Pancreas (tissue), 10 donors: ENCODE results near the gene EIF3K. TPM values are rescaled to one million over a fixed set of nuclear protein-coding genes. Genes with fewer than 3 reads are reported as not detected.

Experiments used
- ATAC-seq, 4 donors: fragments of 200-7000 bp; cut with Tn5 transposase; one replicate each; pipeline versions ENCODE4 v1.8.0 to v1.9.1; 2020; ENCODE audit warnings: mild to moderate bottlenecking in 4 of 4, moderate library complexity in 4 of 4
- DNase-seq, 6 donors: peaks; one replicate each; pipeline ENCODE4 v3.0.0-alpha.2; 2020
- FAIRE-seq: peaks from 2 replicates; lab custom pipeline; 2012; peaks lifted over from hg19 to GRCh38; lab: Jason Lieb, UNC
- H3K27ac ChIP-seq, 4 donors: fragments of 200-600 bp; sonication (generic); 1 replicate in 3 of 4; 2 replicates in 1 of 4; pipeline versions ENCODE4 v1.5.0 to v1.8.0; 2020
- H3K27me3 ChIP-seq, 4 donors: fragments of 200-600 bp; one replicate each; pipeline ENCODE4 v1.8.0; 2021
- H3K36me3 ChIP-seq, 3 donors: fragments of 200-600 bp; sonication (generic) in 1 of 3; one replicate each; pipeline versions ENCODE4 v1.5.0 to v1.8.0; 2020 to 2021
- H3K4me1 ChIP-seq, 3 donors: fragments of 200-600 bp; one replicate each; pipeline ENCODE4 v1.8.0; 2021
- H3K4me3 ChIP-seq, 4 donors: fragments of 200-600 bp; sonication (generic) in 2 of 4; one replicate each; pipeline versions ENCODE4 v1.5.0 to v1.8.0; 2020 to 2021
- H3K9me3 ChIP-seq, 4 donors: fragments of 200-600 bp; one replicate each; pipeline ENCODE4 v1.8.0; 2021
- WGBS, 2 donors: extraction: QIAGEN DNeasy Blood & Tissue Kit; methylation state at CpG; one replicate each; pipeline ENCODE4 v1.1.7; 2013; 5-methylcytosine and 5-hydroxymethylcytosine counted together
- intact Hi-C, 3 donors: fragments of 100-400 bp; cut with DNase I; formaldehyde crosslinking; loops; one replicate each; pipeline versions ENCODE4 v1.11.1 to v1.14.2; 2022
- polyA plus RNA-seq, 2 donors: library from polyadenylated mRNA; stranded (reverse); fragments of 200-250 nt; gene quantifications; one replicate each; pipeline ENCODE4 v1.2.3, GENCODE V29; 2013
- total RNA-seq, 6 donors: library from RNA; stranded (reverse); fragmentation: NEBNext Ultra II Directional in 4 of 6; extraction: Animal tissue kit (Norgen Biotek cat#: 25700) in 4 of 6; gene quantifications; one replicate each; pipeline versions ENCODE4 v1.2.1 to v1.2.4, GENCODE V29; 2021 to 2023
- TF ChIP-seq, protein P1 (sequence below), 4 donors: fragments of 200-600 bp; sonication (generic) in 3 of 4; IDR thresholded peaks; one replicate each; pipeline versions ENCODE4 v1.5.0 to v1.8.0; 2021; ENCODE audit warnings: antibody characterized with exemption in 4 of 4
- donor health status: healthy with polysubstance abuse.
- donor health status: DM: no; HTN: no; CAD: no; lungs with moderate emphysema.
- donor health status: DM: no; HTN: no; CAD: no.
- donor health status: control.
- donor health status: control.
- donor health status: Bipolar disorder and iron deficiency.
- donor health status: DM: yes; HTN: yes; CAD: no.
- donor health status: DM: no; HTN: no; CAD: no.
- donor health status: DM: no; HTN: no; CAD: no.
- donor health status: DM: yes; HTN: yes; CAD: no.

EIF3K gene
- total and polyA plus RNA-seq, 8 donors = 93.5 to 162 (median 131) TPM

DNA sequence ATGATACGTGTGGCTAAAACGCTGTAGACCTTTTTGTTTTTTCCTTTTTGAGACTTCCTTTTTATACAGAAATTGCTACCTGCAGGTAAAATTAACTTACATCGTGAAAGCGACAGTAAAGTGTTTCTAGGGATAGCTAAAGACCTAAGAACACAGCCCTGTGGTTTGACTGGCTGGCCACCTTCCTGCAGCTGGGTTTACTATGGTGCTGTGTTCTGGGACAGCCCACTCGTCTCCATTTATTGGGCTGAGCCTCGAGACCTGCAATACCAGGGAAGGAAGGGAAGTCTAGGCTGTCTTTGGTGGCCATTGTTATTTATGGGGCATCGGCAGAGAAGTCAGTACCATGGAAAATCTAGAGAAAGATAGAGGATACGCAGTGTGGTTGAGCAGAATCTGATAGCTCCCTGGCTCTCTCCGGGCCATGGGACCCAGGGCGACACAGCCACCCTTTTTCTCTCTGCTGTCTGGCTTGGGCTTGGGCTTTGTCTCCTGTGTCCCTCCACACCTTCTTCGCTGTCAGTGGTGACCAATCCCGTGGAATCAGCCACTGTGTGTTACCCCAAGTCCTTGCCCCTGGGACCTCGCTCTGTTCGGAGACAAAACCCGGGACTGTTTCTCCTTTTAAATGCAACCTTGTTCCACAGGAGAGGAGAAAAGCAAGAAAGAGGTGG is 59.4 kb downstream of the EIF3K start:
- FAIRE-seq (no peak), DNase-seq (peak in 2 of 6 donors; percentile 26 to 41), ATAC-seq (no peak)
- 70 to 80% methylated on average over 15 of the region's 15 CpGs for WGBS, 2 donors
- Histone ChIP-seq H3K36me3 (no peaks in the 10 kb centered on the region), H3K4me1 (peaks cover 57 to 71% (median 63%) of the 10 kb centered on the region in 3 donors), H3K4me3 (no peak overlapping the region), H3K27me3 (no peaks in the 10 kb centered on the region), H3K9me3 (no peaks in the 10 kb centered on the region), H3K27ac (peak overlapping the region; percentile 33 to 99 (median 52))
- intact Hi-C loops = no loop called here
- TF ChIP-seq, protein P1, sequence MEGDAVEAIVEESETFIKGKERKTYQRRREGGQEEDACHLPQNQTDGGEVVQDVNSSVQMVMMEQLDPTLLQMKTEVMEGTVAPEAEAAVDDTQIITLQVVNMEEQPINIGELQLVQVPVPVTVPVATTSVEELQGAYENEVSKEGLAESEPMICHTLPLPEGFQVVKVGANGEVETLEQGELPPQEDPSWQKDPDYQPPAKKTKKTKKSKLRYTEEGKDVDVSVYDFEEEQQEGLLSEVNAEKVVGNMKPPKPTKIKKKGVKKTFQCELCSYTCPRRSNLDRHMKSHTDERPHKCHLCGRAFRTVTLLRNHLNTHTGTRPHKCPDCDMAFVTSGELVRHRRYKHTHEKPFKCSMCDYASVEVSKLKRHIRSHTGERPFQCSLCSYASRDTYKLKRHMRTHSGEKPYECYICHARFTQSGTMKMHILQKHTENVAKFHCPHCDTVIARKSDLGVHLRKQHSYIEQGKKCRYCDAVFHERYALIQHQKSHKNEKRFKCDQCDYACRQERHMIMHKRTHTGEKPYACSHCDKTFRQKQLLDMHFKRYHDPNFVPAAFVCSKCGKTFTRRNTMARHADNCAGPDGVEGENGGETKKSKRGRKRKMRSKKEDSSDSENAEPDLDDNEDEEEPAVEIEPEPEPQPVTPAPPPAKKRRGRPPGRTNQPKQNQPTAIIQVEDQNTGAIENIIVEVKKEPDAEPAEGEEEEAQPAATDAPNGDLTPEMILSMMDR (IDR thresholded peaks at IDR 0.05) = no peak

DNA sequence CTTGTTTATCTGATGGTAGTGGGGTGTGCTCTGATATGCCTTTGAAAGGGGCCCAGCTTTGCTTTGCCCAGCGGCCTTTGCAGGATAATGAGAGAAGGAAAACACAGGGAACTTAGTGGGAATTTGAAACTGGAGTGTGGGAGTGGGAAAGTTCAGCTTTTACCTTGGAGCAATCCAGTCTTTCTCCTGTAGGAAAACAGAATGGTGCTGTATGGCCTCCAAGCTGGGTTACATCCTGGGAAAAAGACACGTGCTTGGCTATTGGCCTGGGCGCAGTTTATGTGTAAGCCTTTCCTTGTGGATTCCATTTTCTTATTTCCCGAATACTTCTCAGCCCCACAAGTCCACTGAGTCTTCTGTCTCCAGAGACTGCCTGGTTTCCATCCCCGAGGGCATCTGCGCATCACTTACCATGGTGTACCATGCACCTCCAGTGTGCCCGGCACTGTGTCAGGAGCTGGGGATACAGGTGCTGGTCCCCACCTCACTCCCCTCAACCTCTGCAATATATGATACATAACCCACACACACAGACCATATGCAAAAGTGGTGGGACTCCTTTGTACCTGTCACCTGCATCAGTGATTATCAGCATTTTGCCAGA is 60.0 kb downstream of the EIF3K start:
- H3K36me3 ChIP-seq = no peaks in the 10 kb centered on the region
- TF ChIP-seq, protein P1 (IDR thresholded peaks at IDR 0.05) = no peak
- H3K27ac ChIP-seq = peak overlapping the region; percentile 33 to 99 (median 52)
- 46 to 51% methylated on average over 7 of the region's 7 CpGs for WGBS, 2 donors
- no peaks in the 10 kb centered on the region for H3K27me3 ChIP-seq
- ATAC-seq = peak in 3 of 4 donors; percentile 8 to 39 (median 35)
- no peaks in the 10 kb centered on the region for H3K9me3 ChIP-seq
- no peak overlapping the region for H3K4me3 ChIP-seq
- FAIRE-seq = no peak
- DNase-seq = peak in 3 of 6 donors; percentile 21 to 60 (median 50)
- intact Hi-C loops = no loop called here
- H3K4me1 ChIP-seq = peaks cover 58 to 74% (median 68%) of the 10 kb centered on the region in 3 donors

DNA sequence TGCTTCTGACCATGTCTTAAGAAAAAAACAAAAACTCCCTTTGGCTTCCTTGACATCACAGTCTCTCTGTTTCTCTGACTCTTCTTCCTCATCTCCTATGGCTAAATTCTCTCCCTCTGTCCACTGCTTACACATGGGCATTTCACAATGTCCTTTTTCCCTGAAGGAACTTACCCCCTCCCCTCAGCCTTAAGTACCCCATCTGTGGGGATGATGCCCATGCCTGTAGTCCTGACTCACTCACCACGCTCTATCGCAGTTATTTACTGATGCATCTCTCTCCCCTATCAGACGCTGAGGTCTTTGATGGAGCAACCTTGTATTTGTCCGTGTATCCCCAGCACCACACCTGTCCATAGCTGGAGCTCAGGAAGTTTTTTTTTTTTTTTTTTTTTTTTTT is 60.9 kb downstream of the EIF3K start:
- H3K4me1 ChIP-seq = peaks cover 58 to 74% (median 68%) of the 10 kb centered on the region in 3 donors
- no peak for FAIRE-seq
- H3K4me3 ChIP-seq = no peak overlapping the region

DNA sequence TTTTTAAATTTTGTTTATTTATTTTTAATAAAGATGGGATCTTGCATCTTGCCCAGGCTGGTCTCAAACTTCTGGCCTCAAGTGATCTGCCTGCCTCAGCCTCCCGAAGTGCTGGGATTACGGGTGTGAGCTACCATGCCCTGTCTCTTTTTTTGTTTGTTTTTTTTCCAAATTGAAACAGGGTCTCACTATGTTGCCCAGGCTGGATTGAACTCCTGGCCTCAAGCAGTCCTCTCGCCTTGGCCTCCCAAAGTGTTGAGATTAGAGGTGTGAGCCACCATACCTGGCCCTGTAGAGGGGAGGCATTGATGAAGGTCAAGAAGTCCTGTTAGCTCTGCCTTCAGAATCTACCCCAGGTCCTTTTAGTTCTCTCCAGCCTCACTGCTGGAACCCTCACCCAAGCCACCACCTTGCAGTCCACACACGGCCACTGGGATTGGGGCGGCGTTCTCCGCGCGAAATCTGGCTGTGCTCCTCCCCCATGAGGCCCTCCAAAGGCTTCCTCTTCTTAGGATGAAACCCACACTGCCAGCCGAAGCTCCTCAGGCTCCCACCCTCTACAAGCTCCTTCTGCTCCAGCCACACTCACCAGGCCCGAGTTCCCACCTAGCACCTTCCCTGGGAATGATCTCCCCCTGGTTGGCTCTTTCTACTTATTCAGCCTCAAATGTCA is 63.3 kb downstream of the EIF3K start:
- TF ChIP-seq, protein P1 (IDR thresholded peaks at IDR 0.05) = no peak
- intact Hi-C loops = no loop called here
- H3K9me3 ChIP-seq = no peaks in the 10 kb centered on the region
- peaks cover 59 to 81% (median 73%) of the 10 kb centered on the region in 3 donors for H3K4me1 ChIP-seq
- H3K27ac ChIP-seq = peak overlapping the region; percentile 89 to 99 (median 96)
- no peaks in the 10 kb centered on the region for H3K27me3 ChIP-seq
- peak in 1 of 6 donors; percentile 54 for DNase-seq
- no peak overlapping the region for H3K4me3 ChIP-seq
- H3K36me3 ChIP-seq = no peaks in the 10 kb centered on the region
- WGBS, 2 donors = 94 to 97% methylated on average over 11 of the region's 11 CpGs
- no peak for FAIRE-seq
- no peak for ATAC-seq

More for the DNA sequence above, 60.9 kb downstream of the EIF3K start:
- peak overlapping the region in 2 of 4 donors; percentile 97 to 99 for H3K27ac ChIP-seq
- ATAC-seq = no peak
- WGBS, 2 donors = 51 to 55% methylated on average over 4 of the region's 4 CpGs
- H3K36me3 ChIP-seq = no peaks in the 10 kb centered on the region
- H3K27me3 ChIP-seq = no peaks in the 10 kb centered on the region
- H3K9me3 ChIP-seq = no peaks in the 10 kb centered on the region
- no peak for DNase-seq
- TF ChIP-seq, protein P1 (IDR thresholded peaks at IDR 0.05) = no peak
- intact Hi-C loops = no loop called here
